ENCODE data around the gene AGPAT3.

AGPAT3 gene

GRCh38 chr21:43988506-43989230, 123.6 kb downstream of the AGPAT3 start:
- ChIA-PET POLR2A (interaction anchor here (2.1 kb wide), 1 partner anchor 17 kb away, joined by 4 read pairs; no protein-coding TSS in a partner anchor), CTCF (no interaction called here)
- no peak for TF ChIP-seq CTCF (IDR thresholded peaks at IDR 0.05; ENCODE audit: insufficient read depth, low read length, missing control alignments)
- no peak for DNase-seq (ENCODE audit: low read depth, low spot score)
- H3K4me3 ChIP-seq (ENCODE audit: low read depth, low read length), result no peak overlapping the region

- ChIA-PET CTCF (no interaction called here), POLR2A (no interaction called here)
- no peak for TF ChIP-seq CTCF (IDR thresholded peaks at IDR 0.05; ENCODE audit: insufficient read depth, low read length, missing control alignments)
- DNase-seq (ENCODE audit: low read depth, low spot score), result no peak
- H3K4me3 ChIP-seq (ENCODE audit: low read depth, low read length), result no peak overlapping the region
Observed at GRCh38 chr21:43989401-43989800, 124.4 kb downstream of the AGPAT3 start.

GRCh38 chr21:43991447-43991991, 126.5 kb downstream of the AGPAT3 start:
- CTCF ChIA-PET, result interaction anchor here (0.8 to 1.7 kb wide), 2 partner anchors 16 to 181 kb away, joined by 3 to 7 read pairs; no protein-coding TSS in a partner anchor
- POLR2A ChIA-PET, result no interaction called here
- DNase-seq (ENCODE audit: low read depth, low spot score), result no peak
- no peak overlapping the region for H3K4me3 ChIP-seq (ENCODE audit: low read depth, low read length)
- TF ChIP-seq CTCF (IDR thresholded peaks at IDR 0.05; ENCODE audit: insufficient read depth, low read length, missing control alignments), result no peak

- DNase-seq (ENCODE audit: low read depth, low spot score), result no peak
- no peak overlapping the region for H3K4me3 ChIP-seq (ENCODE audit: low read depth, low read length)
- ChIA-PET POLR2A (no interaction called here), CTCF (interaction anchor here (0.8 to 1.7 kb wide), 2 partner anchors 17 to 181 kb away, joined by 3 to 7 read pairs; no protein-coding TSS in a partner anchor)
- TF ChIP-seq CTCF (IDR thresholded peaks at IDR 0.05; ENCODE audit: insufficient read depth, low read length, missing control alignments), result no peak
Observed at GRCh38 chr21:43992121-43992520, 127.1 kb downstream of the AGPAT3 start.

GRCh38 chr21:43993420-43993934, 128.5 kb downstream of the AGPAT3 start:
- CTCF ChIA-PET, result interaction anchor here (1.8 kb wide), 1 partner anchor 18 kb away, joined by 5 read pairs; no protein-coding TSS in a partner anchor
- no peak overlapping the region for H3K4me3 ChIP-seq (ENCODE audit: low read depth, low read length)
- no peak for DNase-seq (ENCODE audit: low read depth, low spot score)
- no peak for TF ChIP-seq CTCF (IDR thresholded peaks at IDR 0.05; ENCODE audit: insufficient read depth, low read length, missing control alignments)
- POLR2A ChIA-PET, result no interaction called here

- TF ChIP-seq CTCF (IDR thresholded peaks at IDR 0.05; ENCODE audit: insufficient read depth, low read length, missing control alignments), result no peak
- ChIA-PET CTCF (interaction anchor here (1.8 kb wide), 1 partner anchor 19 kb away, joined by 5 read pairs; no protein-coding TSS in a partner anchor), POLR2A (no interaction called here)
- no peak for DNase-seq (ENCODE audit: low read depth, low spot score)
- H3K4me3 ChIP-seq (ENCODE audit: low read depth, low read length), result no peak overlapping the region
Observed at GRCh38 chr21:43994085-43994484, 129.1 kb downstream of the AGPAT3 start.
